ENCODE measurements around the gene GPC3.

GRCh38 chrX:133968109-133968508 is 17.3 kb downstream of the GPC3 start:
- TF ChIP-seq CTCF (IDR thresholded peaks at IDR 0.05) = no peak
- no peak for TF ChIP-seq EP300 (IDR thresholded peaks at IDR 0.05)
- no peak for TF ChIP-seq POLR2A (IDR thresholded peaks at IDR 0.05)

All from stomach (tissue), 4 donors.